NCI-H128 (cell line): ENCODE results near the gene DKK1.
"Not testable (repeated sequence)": the region's sequence is repeated elsewhere in the genome, so short reads cannot be mapped to it uniquely, and the experiment has no call there.

ENCODE experiments used
- DNase-seq: peaks from one replicate; lab custom pipeline; 2025; ENCODE audit not compliant: unreplicated experiment; lab: John Stamatoyannopoulos, UW

DKK1 gene

DNA sequence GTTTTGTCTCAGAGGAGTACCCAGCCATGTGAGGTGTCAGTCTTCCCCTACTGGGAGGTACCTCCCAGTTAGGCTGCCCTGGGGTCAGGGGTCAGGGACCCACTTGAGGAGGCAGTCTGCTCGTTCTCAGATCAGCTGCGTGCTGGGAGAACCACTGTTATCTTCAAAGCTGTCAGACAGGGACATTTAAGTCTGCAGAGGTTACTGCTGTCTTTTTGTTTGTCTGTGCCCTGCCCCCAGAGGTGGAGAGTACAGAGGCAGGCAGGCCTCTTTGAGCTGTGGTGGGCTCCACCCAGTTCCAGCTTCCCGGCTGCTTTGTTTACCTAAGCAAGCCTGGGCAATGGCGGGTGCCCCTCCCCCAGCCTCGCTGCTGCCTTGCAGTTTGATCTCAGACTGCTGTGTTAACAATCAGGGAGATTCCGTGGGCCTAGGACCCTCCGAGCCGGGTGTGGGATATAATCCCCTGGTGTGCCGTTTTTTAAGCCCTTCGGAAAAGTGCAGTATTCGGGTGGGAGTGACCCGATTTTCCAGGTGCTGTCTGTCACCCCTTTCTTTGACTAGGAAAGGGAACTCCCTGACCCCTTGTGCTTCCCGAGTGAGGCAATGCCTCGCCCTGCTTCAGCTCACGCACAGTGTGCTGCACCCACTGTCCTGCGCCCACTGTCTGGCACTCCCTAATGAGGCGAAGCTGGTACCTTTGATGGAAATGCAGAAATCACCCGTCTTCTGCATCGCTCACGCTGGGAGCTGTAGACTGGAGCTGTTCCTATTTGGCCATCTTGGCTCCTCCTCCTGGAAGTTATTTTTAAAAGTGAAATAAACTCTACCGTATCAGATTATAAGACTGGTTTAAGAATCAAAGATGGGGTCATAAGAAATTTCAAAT, 51.7 kb downstream of the DKK1 start:
- not testable (repeated sequence) for DNase-seq
